Measurements from ENCODE around the gene AP1S1. TPM values are rescaled to one million over a fixed set of nuclear protein-coding genes. Genes with fewer than 3 reads are reported as not detected.
"Not testable (repeated sequence)": the region's sequence is repeated elsewhere in the genome, so short reads cannot be mapped to it uniquely, and the experiment has no call there.

Gene AP1S1
- total RNA-seq, 4 donors from 2014 or later: 5.5 to 24.4 (median 15.6) TPM

DNA sequence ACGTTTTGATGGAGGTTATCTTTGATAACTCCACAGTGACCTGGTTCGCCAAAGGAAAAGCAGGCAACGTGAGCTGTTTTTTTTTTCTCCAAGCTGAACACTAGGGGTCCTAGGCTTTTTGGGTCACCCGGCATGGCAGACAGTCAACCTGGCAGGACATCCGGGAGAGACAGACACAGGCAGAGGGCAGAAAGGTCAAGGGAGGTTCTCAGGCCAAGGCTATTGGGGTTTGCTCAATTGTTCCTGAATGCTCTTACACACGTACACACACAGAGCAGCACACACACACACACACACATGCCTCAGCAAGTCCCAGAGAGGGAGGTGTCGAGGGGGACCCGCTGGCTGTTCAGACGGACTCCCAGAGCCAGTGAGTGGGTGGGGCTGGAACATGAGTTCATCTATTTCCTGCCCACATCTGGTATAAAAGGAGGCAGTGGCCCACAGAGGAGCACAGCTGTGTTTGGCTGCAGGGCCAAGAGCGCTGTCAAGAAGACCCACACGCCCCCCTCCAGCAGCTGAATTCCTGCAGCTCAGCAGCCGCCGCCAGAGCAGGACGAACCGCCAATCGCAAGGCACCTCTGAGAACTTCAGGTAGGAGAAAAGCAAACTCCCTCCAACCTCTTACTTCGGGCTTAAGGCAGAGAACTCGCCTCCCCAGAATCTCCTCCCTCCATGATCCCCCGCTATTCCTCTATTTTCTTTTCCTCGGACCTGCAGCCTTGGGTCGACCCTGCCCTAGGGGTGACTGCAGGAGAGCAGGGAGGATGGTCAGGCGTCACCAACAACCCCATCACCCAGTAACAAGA is 27.4 kb upstream of the AP1S1 start, which contains the start of gene SERPINE1:
SERPINE1 (plus strand) TSS at position 454 of the 809 bp plus-strand sequence. CDS start 1,290 bp downstream, outside the sequence.
- Histone ChIP-seq H3K4me3 (peak within 1 kb of the TSS; percentile 23 to 48 (median 38)), H3K36me3 (no peaks in the 10 kb centered on the region), H3K27ac (peak within 1 kb of the TSS; percentile 68 to 82 (median 75)), H3K27me3 (peaks cover 9 to 22% (median 19%) of the 10 kb centered on the region in 3 donors), H3K4me1 (peaks cover 16 to 19% of the 10 kb centered on the region in 2 donors), H3K9me3 (no peaks in the 10 kb centered on the region)
- TF ChIP-seq POLR2A (IDR thresholded peaks at IDR 0.05): peak; percentile 63 to 84
- TF ChIP-seq, protein P1, sequence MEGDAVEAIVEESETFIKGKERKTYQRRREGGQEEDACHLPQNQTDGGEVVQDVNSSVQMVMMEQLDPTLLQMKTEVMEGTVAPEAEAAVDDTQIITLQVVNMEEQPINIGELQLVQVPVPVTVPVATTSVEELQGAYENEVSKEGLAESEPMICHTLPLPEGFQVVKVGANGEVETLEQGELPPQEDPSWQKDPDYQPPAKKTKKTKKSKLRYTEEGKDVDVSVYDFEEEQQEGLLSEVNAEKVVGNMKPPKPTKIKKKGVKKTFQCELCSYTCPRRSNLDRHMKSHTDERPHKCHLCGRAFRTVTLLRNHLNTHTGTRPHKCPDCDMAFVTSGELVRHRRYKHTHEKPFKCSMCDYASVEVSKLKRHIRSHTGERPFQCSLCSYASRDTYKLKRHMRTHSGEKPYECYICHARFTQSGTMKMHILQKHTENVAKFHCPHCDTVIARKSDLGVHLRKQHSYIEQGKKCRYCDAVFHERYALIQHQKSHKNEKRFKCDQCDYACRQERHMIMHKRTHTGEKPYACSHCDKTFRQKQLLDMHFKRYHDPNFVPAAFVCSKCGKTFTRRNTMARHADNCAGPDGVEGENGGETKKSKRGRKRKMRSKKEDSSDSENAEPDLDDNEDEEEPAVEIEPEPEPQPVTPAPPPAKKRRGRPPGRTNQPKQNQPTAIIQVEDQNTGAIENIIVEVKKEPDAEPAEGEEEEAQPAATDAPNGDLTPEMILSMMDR (IDR thresholded peaks at IDR 0.05 in 4 of 5, conservative IDR thresholded peaks at IDR 0.05 in 1 of 5): no peak
- DNase-seq (peak; percentile 82 to 90), ATAC-seq (peak; percentile 85 to 86)
- intact Hi-C loops (cut with DNase I; ENCODE audit: low total_unique reads) (no loop called here), in situ Hi-C loops (cut with MboI; ENCODE audit: low sequenced_read_pairs in 4 of 4) (no loop called here)

DNA sequence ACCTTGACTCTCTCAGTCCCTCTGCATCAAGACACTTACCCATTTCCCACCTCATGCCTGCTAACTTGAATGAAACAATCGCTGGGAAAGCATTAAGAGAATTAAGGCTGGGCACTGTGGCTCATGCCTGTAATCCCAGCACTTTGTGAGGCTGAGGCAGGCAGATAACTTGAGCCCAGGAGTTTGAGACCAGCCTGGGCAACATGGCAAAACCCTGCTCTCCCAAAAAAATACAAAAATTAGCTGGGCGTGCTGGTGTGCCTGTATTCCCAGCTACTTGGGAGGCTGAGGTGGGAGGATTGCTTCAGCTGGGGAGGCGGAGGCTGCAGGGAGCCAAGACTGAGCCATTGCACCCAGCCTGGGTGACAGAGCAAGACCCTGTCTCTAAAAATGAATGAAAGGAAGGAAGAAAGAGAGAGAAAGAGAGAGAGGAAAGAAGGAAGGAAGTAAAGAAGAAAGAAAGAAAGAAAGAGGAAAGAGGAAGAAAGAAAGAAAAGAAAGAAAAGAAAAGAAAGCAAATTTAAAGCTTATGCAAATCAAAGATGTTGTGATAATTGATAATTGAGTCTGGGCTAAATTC is 26.7 kb upstream of the AP1S1 start:
- H3K4me3 ChIP-seq: peak overlapping the region; percentile 23 to 48 (median 38)
- H3K4me1 ChIP-seq: peaks cover 13 to 18% of the 10 kb centered on the region in 2 donors
- intact Hi-C loops (cut with DNase I; ENCODE audit: low total_unique reads) (no loop called here), in situ Hi-C loops (cut with MboI; ENCODE audit: low sequenced_read_pairs in 4 of 4) (no loop called here)
- TF ChIP-seq, protein P1 (IDR thresholded peaks at IDR 0.05 in 4 of 5, conservative IDR thresholded peaks at IDR 0.05 in 1 of 5): no peak
- TF ChIP-seq POLR2A (IDR thresholded peaks at IDR 0.05): no peak
- peaks cover 9 to 22% (median 19%) of the 10 kb centered on the region in 3 donors for H3K27me3 ChIP-seq
- no peaks in the 10 kb centered on the region for H3K9me3 ChIP-seq
- ATAC-seq (no peak), DNase-seq (no peak)
- no peaks in the 10 kb centered on the region for H3K36me3 ChIP-seq
- H3K27ac ChIP-seq: peak overlapping the region; percentile 33 to 82 (median 75)

DNA sequence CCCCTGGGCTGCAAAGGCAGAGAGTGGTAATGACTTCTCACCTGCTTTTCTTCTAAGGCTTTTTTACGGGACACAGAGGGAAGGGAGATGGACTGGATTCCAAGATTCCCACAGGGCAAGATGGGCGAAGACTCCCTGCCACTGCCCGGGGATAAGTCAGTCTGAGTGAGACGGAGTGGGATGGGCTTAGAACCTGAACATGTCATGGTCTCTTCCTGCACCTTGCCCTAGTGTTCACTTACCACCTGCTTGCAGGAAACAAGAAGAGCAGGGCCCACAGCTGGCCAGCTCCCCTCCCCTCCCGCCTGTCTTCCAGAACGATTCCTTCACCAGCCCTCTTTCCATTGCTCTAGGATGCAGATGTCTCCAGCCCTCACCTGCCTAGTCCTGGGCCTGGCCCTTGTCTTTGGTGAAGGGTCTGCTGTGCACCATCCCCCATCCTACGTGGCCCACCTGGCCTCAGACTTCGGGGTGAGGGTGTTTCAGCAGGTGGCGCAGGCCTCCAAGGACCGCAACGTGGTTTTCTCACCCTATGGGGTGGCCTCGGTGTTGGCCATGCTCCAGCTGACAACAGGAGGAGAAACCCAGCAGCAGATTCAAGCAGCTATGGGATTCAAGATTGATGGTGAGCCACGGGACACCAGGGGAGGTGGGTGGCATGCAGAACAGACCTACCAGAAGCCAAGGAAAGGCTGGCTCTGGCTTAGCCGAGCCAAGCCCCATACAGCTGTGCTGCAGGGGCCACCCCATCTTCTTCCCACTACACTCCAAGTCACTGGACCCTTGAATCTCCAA is 26.0 kb upstream of the AP1S1 start:
- in situ Hi-C loops (cut with MboI; ENCODE audit: low sequenced_read_pairs in 4 of 4) (no loop called here), intact Hi-C loops (cut with DNase I; ENCODE audit: low total_unique reads) (no loop called here)
- H3K4me3 ChIP-seq: peak overlapping the region in 2 of 4 donors; percentile 43 to 48
- H3K27me3 ChIP-seq: peaks cover 9 to 22% (median 17%) of the 10 kb centered on the region in 3 donors
- peak overlapping the region in 2 of 4 donors; percentile 73 to 77 for H3K27ac ChIP-seq
- DNase-seq: no peak
- H3K9me3 ChIP-seq: no peaks in the 10 kb centered on the region
- H3K36me3 ChIP-seq: no peaks in the 10 kb centered on the region
- peaks cover 13 to 18% of the 10 kb centered on the region in 2 donors for H3K4me1 ChIP-seq
- ATAC-seq: no peak
- TF ChIP-seq, protein P1 (IDR thresholded peaks at IDR 0.05 in 4 of 5, conservative IDR thresholded peaks at IDR 0.05 in 1 of 5): no peak
- no peak for TF ChIP-seq POLR2A (IDR thresholded peaks at IDR 0.05)

DNA sequence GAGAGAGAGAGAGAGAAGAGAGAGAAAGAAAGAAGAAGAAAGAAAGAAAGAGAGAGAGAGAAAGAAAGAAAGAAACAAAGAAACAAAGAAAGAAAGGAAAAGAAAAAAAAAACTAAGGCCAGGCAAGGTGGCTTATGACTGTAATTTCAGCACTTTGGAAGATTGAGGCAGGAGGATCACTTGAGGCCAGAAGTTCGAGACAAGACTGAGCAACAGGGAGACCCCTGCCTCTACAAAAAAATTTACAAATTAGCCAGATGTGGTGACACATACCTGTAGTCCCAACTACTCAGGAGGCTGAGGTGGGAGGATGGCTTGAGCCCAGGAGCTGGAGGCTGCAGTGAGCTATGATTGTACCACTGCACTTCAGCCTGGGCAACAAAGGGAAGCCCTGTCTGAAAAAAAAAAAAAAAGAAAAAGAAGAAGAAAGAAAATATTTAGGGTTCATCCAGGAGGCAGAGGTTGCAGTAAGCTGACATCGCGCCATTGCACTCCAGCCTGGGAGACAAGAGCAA is 24.6 kb upstream of the AP1S1 start:
- peaks cover 9 to 16% (median 14%) of the 10 kb centered on the region in 3 donors for H3K27me3 ChIP-seq
- intact Hi-C loops (cut with DNase I; ENCODE audit: low total_unique reads): no loop called here
- H3K4me3 ChIP-seq: no peak overlapping the region
- in situ Hi-C loops (cut with MboI; ENCODE audit: low sequenced_read_pairs in 4 of 4): loop anchor here in 1 of 4 donors (10.0 kb wide), 1 partner anchor 45 kb away; the partner anchor contains the start of gene TRIM56
- H3K4me1 ChIP-seq: peaks cover 11 to 18% of the 10 kb centered on the region in 2 donors
- H3K36me3 ChIP-seq: no peaks in the 10 kb centered on the region
- H3K9me3 ChIP-seq: no peaks in the 10 kb centered on the region
- no peak for TF ChIP-seq POLR2A (IDR thresholded peaks at IDR 0.05)
- TF ChIP-seq, protein P1 (IDR thresholded peaks at IDR 0.05 in 4 of 5, conservative IDR thresholded peaks at IDR 0.05 in 1 of 5): no peak
- H3K27ac ChIP-seq: no peak overlapping the region
- ATAC-seq (no peak), DNase-seq (no peak)

DNA sequence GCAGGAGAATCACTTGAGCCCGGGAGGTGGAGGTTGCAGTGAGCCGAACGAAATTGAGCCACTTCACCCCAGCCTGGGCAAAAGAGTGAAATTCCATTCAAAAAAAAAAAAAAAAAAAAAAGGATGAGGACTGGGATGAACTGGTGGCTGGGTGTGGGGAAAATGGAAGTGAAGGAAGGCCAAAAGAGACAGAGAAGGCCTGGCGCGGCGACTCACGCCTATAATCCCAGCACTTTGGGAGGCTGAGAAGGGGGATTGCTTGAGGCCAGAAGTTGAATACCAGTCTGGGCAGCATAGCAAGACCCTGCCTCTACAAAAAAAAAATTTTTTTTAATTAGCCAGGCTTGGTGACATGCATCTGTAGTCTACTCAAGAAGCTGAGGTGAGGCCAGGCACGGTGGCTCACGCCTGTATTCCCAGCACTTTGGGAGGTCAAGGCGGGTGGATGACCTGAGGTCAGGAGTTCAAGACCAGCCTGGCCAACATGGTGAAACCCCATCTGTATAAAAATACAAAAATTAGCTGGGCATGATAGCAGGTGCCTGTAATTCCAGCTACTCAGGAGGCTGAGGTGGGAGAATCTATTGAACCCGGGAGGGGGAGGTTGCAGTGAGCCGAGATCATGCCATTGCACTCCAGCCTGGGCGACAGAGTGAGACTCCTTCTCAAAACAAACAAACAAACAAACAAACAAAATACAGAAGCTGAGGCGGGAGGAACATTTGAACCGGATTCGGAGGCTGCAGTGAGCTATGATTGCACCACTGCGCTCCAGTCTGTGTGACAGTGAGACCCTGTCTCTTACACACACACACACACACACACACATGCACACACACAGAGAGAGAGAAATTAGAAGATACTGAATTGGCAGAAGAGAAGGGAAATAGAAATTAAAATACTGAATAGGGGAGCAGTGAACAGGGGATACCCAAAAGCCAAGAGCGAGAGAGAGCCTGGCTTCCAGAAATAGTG is 21.4 kb upstream of the AP1S1 start:
- H3K4me1 ChIP-seq; H3K27ac ChIP-seq; ATAC-seq; intact Hi-C loops (cut with DNase I; ENCODE audit: low total_unique reads); DNase-seq; H3K36me3 ChIP-seq; H3K4me3 ChIP-seq; H3K27me3 ChIP-seq; H3K9me3 ChIP-seq: not testable (repeated sequence)
- in situ Hi-C loops (cut with MboI; ENCODE audit: low sequenced_read_pairs in 4 of 4): loop anchor here in 1 of 4 donors (10.0 kb wide), 1 partner anchor 48 kb away; the partner anchor contains the start of gene TRIM56

Data from gastrocnemius medialis (tissue), 4 donors.